OCI-LY7 (cell line): Measurements from ENCODE around the gene DDX10.

Experiments
- EZH2phosphoT487 ChIP-seq: fragments of 200-600 bp; sonication (generic); IDR thresholded peaks from 2 replicates; pipeline ENCODE4 v1.6.1; 2018; ENCODE audit warnings: low read depth, borderline replicate concordance, mild to moderate bottlenecking, mixed run types, antibody characterized with exemption, low read length, moderate library complexity, mixed read lengths
- TF ChIP-seq, protein P1 (sequence below): fragments of 200-600 bp; sonication (generic); conservative IDR thresholded peaks from 2 replicates; pipeline ENCODE4 v1.5.1; 2014; ENCODE audit warnings: mild to moderate bottlenecking, antibody characterized with exemption, low read length, moderate library complexity, mixed read lengths

DNA sequence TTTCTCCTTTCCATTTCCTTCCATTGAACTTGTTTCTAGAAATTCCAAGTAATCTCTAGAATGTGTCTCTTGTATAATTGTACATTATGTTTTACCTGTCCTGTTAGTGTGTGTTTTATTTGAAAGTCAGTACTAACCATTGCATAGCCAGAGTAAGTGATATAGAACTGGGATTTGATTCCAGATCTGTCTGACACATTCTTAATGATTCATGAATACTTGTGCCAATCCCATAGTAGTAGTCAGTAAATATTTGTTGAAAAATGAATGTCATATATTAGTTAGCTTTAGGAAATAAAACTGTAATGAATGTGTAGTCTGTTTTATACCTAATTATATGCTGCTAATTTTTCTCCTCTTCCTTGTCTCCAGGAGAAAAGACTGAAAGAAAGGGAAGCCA is 186.9 kb downstream of the DDX10 start:
- TF ChIP-seq, protein P1, sequence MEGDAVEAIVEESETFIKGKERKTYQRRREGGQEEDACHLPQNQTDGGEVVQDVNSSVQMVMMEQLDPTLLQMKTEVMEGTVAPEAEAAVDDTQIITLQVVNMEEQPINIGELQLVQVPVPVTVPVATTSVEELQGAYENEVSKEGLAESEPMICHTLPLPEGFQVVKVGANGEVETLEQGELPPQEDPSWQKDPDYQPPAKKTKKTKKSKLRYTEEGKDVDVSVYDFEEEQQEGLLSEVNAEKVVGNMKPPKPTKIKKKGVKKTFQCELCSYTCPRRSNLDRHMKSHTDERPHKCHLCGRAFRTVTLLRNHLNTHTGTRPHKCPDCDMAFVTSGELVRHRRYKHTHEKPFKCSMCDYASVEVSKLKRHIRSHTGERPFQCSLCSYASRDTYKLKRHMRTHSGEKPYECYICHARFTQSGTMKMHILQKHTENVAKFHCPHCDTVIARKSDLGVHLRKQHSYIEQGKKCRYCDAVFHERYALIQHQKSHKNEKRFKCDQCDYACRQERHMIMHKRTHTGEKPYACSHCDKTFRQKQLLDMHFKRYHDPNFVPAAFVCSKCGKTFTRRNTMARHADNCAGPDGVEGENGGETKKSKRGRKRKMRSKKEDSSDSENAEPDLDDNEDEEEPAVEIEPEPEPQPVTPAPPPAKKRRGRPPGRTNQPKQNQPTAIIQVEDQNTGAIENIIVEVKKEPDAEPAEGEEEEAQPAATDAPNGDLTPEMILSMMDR = no peak
- no peak for TF ChIP-seq EZH2phosphoT487
